Measurements from ENCODE around the gene ZNF813. TPM values are rescaled to one million over a fixed set of nuclear protein-coding genes. Genes with fewer than 3 reads are reported as not detected.
A peak's percentile ranks its signal among the peaks of the same experiment; 100 is the strongest.
"Not testable (repeated sequence)": the region's sequence is repeated elsewhere in the genome, so short reads cannot be mapped to it uniquely, and the experiment has no call there.

Gene ZNF813
- total RNA-seq, 1 experiment from 2014 or later: not detected

DNA sequence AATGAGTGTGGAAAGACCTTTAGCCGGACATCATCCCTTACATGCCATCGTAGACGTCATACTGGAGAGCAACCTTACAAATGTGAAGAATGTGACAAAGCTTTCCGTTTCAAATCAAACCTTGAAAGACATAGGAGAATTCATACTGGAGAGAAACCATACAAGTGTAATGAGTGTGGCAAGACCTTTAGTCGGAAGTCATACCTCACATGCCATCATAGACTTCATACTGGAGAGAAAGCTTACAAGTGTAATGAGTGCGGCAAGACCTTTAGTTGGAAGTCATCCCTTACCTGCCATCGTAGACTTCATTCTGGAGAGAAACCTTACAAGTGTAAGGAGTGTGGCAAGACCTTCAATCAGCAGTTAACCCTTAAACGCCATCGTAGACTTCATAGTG lies 11.7 kb upstream of the ZNF813 start:
- H3K4me1 ChIP-seq (ENCODE audit: control insufficient read depth in 1 of 2, insufficient read depth in 2 of 2, low read length in 2 of 2): no peaks in the 10 kb centered on the region
- no peaks in the 10 kb centered on the region for H3K9me2 ChIP-seq (ENCODE audit: insufficient read depth)
- ATAC-seq (no peak), DNase-seq (ENCODE audit: low read depth, low spot score) (no peak)
- no peaks in the 10 kb centered on the region for H3K27me3 ChIP-seq (ENCODE audit: insufficient read depth, low read length)
- BruUV-seq (replicated peaks): TSS peak; percentile 20
- H3K9ac ChIP-seq (ENCODE audit: low read length): no peak overlapping the region
- H3K36me3 ChIP-seq (ENCODE audit: control insufficient read depth in 1 of 2, insufficient read depth in 2 of 2, low read length in 2 of 2): peaks cover 7 to 34% of the 10 kb centered on the region in 2 experiments
- no peak overlapping the region for H3K27ac ChIP-seq (ENCODE audit: low read depth, low read length)
- no peaks in the 10 kb centered on the region for H3K79me2 ChIP-seq (ENCODE audit: insufficient read depth, low read length)
- CTCF ChIA-PET: no interaction called here
- H3K4me3 ChIP-seq (replicated peaks in 1 of 2; ENCODE audit: low read depth in 1 of 2, low read length in 2 of 2): no peak overlapping the region
- RAD21 ChIA-PET (ENCODE audit: low non-redundant PET in 1 of 2, low total read pairs in 2 of 2, uncharacterized antibody in 2 of 2, unreplicated experiment in 2 of 2): no interaction called here
- H3K4me2 ChIP-seq (ENCODE audit: low read length): no peak overlapping the region
- peaks cover 21 to 43% of the 10 kb centered on the region in 2 experiments; a peak in 3 of 4 replicates for H3K9me3 ChIP-seq (ENCODE audit: control insufficient read depth in 1 of 2, insufficient read depth in 1 of 2, low read depth in 1 of 2, low read length in 2 of 2)
- no peak overlapping the region for H2AFZ ChIP-seq (ENCODE audit: low read depth, low read length, poor library complexity, severe bottlenecking)
- POLR2A ChIA-PET: no interaction called here
- intact Hi-C loops (cut with micrococcal nuclease): loop anchor here (10.0 kb wide), 1 partner anchor 199 kb away; no protein-coding TSS in a partner anchor
- no peaks in the 10 kb centered on the region for H4K20me1 ChIP-seq (ENCODE audit: insufficient read depth)
- no peak for TF ChIP-seq SRF (IDR thresholded peaks at IDR 0.05; ENCODE audit: low read depth)
- TF ChIP-seq, protein P1, sequence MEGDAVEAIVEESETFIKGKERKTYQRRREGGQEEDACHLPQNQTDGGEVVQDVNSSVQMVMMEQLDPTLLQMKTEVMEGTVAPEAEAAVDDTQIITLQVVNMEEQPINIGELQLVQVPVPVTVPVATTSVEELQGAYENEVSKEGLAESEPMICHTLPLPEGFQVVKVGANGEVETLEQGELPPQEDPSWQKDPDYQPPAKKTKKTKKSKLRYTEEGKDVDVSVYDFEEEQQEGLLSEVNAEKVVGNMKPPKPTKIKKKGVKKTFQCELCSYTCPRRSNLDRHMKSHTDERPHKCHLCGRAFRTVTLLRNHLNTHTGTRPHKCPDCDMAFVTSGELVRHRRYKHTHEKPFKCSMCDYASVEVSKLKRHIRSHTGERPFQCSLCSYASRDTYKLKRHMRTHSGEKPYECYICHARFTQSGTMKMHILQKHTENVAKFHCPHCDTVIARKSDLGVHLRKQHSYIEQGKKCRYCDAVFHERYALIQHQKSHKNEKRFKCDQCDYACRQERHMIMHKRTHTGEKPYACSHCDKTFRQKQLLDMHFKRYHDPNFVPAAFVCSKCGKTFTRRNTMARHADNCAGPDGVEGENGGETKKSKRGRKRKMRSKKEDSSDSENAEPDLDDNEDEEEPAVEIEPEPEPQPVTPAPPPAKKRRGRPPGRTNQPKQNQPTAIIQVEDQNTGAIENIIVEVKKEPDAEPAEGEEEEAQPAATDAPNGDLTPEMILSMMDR (IDR thresholded peaks at IDR 0.05 in 2 of 3, conservative IDR thresholded peaks at IDR 0.05 in 1 of 3; ENCODE audit: borderline replicate concordance in 1 of 3, insufficient read depth in 1 of 3, low read depth in 2 of 3, low read length in 2 of 3): no peak
- no peak for TF ChIP-seq ZFX (IDR thresholded peaks at IDR 0.05)
- no peak for TF ChIP-seq EGR1 (IDR thresholded peaks at IDR 0.05; ENCODE audit: low read depth)
- no peak for TF ChIP-seq CBX3 (IDR thresholded peaks at IDR 0.05; ENCODE audit: low read depth)
- TF ChIP-seq SP1 (IDR thresholded peaks at IDR 0.05; ENCODE audit: low read depth): no peak
- TF ChIP-seq ZBTB33 (IDR thresholded peaks at IDR 0.05; ENCODE audit: extremely low read depth, insufficient replicate concordance, low read length): no peak
- TF ChIP-seq POLR2A (IDR thresholded peaks at IDR 0.05; ENCODE audit: borderline replicate concordance, extremely low read depth, insufficient read depth, insufficient read length): no peak
- TF ChIP-seq, protein P2, sequence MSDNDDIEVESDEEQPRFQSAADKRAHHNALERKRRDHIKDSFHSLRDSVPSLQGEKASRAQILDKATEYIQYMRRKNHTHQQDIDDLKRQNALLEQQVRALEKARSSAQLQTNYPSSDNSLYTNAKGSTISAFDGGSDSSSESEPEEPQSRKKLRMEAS (IDR thresholded peaks at IDR 0.05): no peak
- no peak for TF ChIP-seq ELF1 (IDR thresholded peaks at IDR 0.05; ENCODE audit: borderline replicate concordance, low read depth)
- no peak for TF ChIP-seq ZNF274 (IDR thresholded peaks at IDR 0.05; ENCODE audit: low read depth, low read length)
- no peak for TF ChIP-seq FOSL1 (IDR thresholded peaks at IDR 0.05; ENCODE audit: low read depth)

GRCh38 chr19:53460131-53460721 lies 7.3 kb upstream of the ZNF813 start:
- H3K27ac ChIP-seq (ENCODE audit: low read depth, low read length); H3K4me1 ChIP-seq (ENCODE audit: control insufficient read depth in 1 of 2, insufficient read depth in 2 of 2, low read length in 2 of 2); H2AFZ ChIP-seq (ENCODE audit: low read depth, low read length, poor library complexity, severe bottlenecking); POLR2A ChIA-PET; RAD21 ChIA-PET (ENCODE audit: low non-redundant PET in 1 of 2, low total read pairs in 2 of 2, uncharacterized antibody in 2 of 2, unreplicated experiment in 2 of 2); H3K9me2 ChIP-seq (ENCODE audit: insufficient read depth); H4K20me1 ChIP-seq (ENCODE audit: insufficient read depth); H3K9ac ChIP-seq (ENCODE audit: low read length); ATAC-seq; H3K4me2 ChIP-seq (ENCODE audit: low read length); BruUV-seq (replicated peaks); intact Hi-C loops (cut with micrococcal nuclease); H3K27me3 ChIP-seq (ENCODE audit: insufficient read depth, low read length); H3K79me2 ChIP-seq (ENCODE audit: insufficient read depth, low read length); H3K4me3 ChIP-seq (replicated peaks in 1 of 2; ENCODE audit: low read depth in 1 of 2, low read length in 2 of 2); DNase-seq (ENCODE audit: low read depth, low spot score); CTCF ChIA-PET; H3K36me3 ChIP-seq (ENCODE audit: control insufficient read depth in 1 of 2, insufficient read depth in 2 of 2, low read length in 2 of 2): not testable (repeated sequence)
- H3K9me3 ChIP-seq (ENCODE audit: control insufficient read depth in 1 of 2, insufficient read depth in 1 of 2, low read depth in 1 of 2, low read length in 2 of 2): peaks cover 20 to 26% of the 10 kb centered on the region in 2 experiments; a peak in 3 of 4 replicates
